GM20000 (cell line): ENCODE results near the gene DLX4.

Experiments
- DNase-seq: peaks from one replicate; pipeline ENCODE4 v3.0.0; 2012; ENCODE audit warnings: low spot score
- TF ChIP-seq, protein P1 (sequence below): IDR thresholded peaks from 2 replicates; pipeline ENCODE4 v1.5.1; 2012; ENCODE audit warnings: mild to moderate bottlenecking, control low read depth; ENCODE audit errors: extremely low read depth, missing control alignments

DLX4 gene

GRCh38 chr17:50003911-50004310 lies 34.9 kb downstream of the DLX4 start:
- TF ChIP-seq, protein P1, sequence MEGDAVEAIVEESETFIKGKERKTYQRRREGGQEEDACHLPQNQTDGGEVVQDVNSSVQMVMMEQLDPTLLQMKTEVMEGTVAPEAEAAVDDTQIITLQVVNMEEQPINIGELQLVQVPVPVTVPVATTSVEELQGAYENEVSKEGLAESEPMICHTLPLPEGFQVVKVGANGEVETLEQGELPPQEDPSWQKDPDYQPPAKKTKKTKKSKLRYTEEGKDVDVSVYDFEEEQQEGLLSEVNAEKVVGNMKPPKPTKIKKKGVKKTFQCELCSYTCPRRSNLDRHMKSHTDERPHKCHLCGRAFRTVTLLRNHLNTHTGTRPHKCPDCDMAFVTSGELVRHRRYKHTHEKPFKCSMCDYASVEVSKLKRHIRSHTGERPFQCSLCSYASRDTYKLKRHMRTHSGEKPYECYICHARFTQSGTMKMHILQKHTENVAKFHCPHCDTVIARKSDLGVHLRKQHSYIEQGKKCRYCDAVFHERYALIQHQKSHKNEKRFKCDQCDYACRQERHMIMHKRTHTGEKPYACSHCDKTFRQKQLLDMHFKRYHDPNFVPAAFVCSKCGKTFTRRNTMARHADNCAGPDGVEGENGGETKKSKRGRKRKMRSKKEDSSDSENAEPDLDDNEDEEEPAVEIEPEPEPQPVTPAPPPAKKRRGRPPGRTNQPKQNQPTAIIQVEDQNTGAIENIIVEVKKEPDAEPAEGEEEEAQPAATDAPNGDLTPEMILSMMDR = no peak
- no peak for DNase-seq

DNA sequence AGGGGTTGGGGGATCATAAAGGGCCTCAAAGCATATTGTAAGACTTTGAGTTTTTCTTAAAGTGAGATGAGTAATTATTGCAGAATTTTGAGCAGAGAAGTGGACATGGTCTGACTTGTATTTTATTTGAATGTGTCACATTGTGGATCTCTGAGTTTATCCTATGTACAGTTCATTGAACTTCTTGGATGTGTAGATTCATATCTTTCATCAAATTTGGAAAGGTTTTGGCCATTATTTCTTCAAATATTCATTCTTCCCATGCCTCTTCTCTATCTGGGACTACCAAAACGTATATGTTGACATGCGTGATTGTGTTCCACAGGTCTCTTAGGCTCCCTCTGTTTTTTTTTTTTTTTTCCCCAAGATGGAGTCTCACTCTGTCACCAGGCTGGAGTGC lies 40.3 kb downstream of the DLX4 start:
- DNase-seq = no peak
- TF ChIP-seq, protein P1 = no peak

- TF ChIP-seq, protein P1 = no peak
- no peak for DNase-seq
These were observed 44.1 kb downstream of the DLX4 start for GRCh38 chr17:50013079-50013478.

- DNase-seq = no peak
- TF ChIP-seq, protein P1 = no peak
These were observed 45.6 kb downstream of the DLX4 start for GRCh38 chr17:50014471-50015088.

- DNase-seq = no peak
- TF ChIP-seq, protein P1 = no peak
These were observed 46.2 kb downstream of the DLX4 start for GRCh38 chr17:50015146-50015545.

DNA sequence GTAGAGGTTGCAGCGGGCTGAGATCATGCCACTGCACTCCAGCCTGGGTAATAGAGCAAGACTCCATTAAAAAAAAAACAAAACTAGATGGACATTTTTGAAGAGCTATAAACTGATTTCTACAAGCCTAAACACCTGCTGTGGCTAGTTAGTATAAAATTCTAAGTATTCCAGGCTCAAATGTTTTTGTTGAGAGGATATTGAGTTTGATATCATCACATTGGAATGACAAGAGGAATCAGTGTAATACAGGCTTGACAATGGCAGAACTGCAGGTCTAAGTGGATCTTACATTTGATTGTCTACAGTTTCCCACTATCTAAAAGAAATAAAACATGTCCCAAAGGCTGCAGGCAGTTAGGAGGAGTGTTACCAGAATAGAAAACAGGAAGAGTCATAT lies 49.9 kb downstream of the DLX4 start:
- DNase-seq = no peak
- TF ChIP-seq, protein P1 = no peak

DNA sequence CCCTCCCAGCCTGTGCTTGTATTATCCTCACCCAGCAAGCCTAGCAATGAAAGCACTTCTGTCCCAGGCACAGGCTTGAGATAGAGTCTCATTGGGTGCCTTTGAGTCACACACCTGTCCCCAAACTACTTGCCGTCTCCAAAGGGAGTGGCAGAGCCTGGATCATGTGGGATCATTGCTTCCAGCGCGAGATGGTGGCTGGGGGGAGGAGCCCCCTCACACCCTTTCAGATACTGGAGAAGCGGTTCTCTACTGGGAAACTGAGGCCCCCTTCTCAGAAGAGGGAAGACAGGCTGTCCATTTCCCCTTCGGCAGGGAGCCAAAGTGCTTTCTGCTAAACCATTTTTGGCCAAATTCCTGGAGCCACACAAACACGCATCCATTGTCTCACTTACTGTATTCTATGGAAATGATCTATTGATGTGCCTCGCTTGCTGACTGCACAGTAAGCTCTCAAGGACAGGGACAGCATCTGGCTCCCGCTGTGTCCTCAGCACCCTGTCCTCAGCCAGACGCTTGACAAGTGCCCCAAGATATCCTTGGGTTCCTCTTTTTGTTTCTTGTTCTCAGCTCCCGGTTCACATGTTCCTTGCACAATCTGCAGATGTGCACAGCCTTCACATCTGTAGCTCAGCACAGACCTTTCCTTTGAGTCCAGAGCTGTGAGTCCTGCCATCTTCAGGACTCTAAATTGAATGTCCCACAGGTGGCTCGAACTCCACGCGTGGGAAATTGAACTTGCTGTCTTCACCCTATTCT lies 52.0 kb downstream of the DLX4 start:
- TF ChIP-seq, protein P1 = no peak
- DNase-seq = no peak
